ENCODE measurements around the gene SYNGR2. TPM values are rescaled to one million over a fixed set of nuclear protein-coding genes. Genes with fewer than 3 reads are reported as not detected.
"Not testable (repeated sequence)": the region's sequence is repeated elsewhere in the genome, so short reads cannot be mapped to it uniquely, and the experiment has no call there.

SYNGR2 gene
- total and polyA plus RNA-seq, 2 donors: 47.1 to 149 TPM

DNA sequence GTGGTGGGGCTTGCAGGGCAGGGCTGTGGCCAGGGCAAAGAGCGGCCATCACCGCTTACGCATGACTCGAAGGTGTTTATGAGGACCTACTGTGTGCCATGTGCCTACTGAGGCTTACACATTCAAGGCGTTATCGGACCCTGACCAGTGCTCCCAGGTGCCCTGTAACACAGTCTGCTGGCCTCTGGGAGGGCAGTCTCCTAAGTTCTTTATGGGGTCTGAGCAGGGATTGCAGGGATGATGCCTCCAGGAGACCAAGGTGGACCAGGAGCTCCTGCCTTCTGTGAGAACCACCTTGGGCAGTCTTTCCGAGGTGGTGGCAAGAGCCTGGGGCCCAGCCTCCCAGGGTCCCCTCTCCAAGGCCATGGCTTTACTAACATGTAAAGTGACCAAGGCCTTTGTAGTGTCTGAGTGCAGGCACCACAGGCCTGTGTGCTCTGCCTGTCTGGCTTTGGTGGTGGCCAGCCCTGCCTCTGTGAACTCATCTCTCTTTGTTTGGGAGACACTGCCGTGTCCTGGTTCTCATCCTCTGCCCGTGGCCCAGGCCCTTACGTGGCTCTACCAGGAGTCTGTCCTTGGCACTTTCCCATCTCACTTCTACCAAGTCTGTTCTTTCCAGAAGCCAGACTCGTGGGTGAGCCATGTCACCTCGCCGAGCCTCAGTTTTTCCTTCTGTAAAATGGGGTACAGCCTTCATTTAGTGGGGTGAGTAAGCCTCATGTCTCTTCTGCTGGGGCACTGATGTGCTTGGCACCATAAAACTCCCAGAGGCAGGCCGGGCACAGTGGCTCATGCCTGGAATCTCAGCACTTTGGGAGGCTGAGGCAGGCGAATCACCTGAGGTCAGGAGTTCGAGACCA lies 3.4 kb upstream of the SYNGR2 start:
- WGBS: 94% methylated on average over 16 of the region's 16 CpGs
- H3K4me1 ChIP-seq (ENCODE audit: control insufficient read depth in 2 of 2, insufficient read depth in 2 of 2, low read length in 2 of 2): peaks cover 7 to 20% of the 10 kb centered on the region in 2 donors
- no peak for DNase-seq (ENCODE audit: low read depth in 6 of 9, low spot score in 9 of 9)
- no peak overlapping the region for H3K4me3 ChIP-seq (ENCODE audit: low read length in 2 of 2)
- H3K9me3 ChIP-seq (ENCODE audit: control insufficient read depth in 2 of 2, insufficient read depth in 1 of 2, low read length in 1 of 2): no peaks in the 10 kb centered on the region
- H3K36me3 ChIP-seq (ENCODE audit: control insufficient read depth in 2 of 2, insufficient read depth in 2 of 2, low read length in 1 of 2): no peaks in the 10 kb centered on the region
- H3K27me3 ChIP-seq (ENCODE audit: control insufficient read depth in 2 of 2, insufficient read depth in 1 of 2, low read length in 1 of 2): no peaks in the 10 kb centered on the region
- no peak overlapping the region for H3K27ac ChIP-seq (ENCODE audit: low read depth in 1 of 2, low read length in 1 of 2)

- Histone ChIP-seq H3K27ac (ENCODE audit: low read depth in 1 of 2, low read length in 1 of 2) (no peak overlapping the region), H3K4me1 (ENCODE audit: control insufficient read depth in 2 of 2, insufficient read depth in 2 of 2, low read length in 2 of 2) (peaks cover 7 to 27% of the 10 kb centered on the region in 2 donors)
These were observed 2.0 kb upstream of the SYNGR2 start for GRCh38 chr17:78166416-78166815.

DNA sequence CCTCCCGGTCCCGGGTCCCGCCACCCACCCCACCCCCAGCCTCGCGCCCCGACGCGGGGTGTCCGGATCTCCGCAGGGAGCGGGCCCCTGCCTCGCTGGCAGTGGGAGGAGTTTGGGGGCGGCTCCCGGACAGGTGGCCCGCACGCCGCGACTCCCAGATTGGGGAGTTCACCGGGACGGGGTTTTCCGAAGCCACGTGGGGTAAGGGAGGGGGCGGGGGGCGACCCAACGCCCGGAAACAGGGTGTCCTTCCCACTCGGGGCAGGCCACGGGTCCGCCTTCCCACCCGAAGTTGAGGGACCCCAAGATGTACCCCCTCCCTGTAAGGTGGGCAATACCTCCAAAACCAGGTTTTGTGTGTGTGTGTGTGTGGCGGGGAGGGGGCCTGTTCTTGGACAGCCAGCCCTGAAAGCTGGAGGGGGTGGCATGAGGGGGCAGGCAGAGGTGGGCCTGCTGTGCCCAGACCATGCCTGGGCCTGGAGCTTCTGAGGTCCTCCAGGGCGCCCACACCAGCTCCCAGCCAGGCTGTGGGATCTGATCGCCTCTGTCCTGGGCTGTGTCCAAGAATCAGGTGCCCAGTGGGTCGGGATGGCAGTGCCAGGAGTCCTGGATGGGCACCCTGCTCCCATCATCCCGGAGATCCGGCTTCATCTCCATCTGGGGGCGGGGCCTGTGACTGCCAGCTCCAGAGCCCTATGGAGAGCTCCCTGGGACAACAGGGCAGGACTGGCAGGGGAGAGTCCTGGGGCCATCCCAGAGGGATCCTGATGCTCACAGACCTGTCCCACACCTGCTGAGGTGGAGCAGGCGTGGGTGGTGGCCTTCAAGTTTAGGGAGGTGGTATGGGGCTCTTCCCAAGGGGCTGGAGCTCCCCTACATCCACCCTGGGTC lies 767 bp downstream of the SYNGR2 start:
- 17% methylated on average over 38 of the region's 38 CpGs for WGBS
- peaks cover 7 to 54% of the 10 kb centered on the region in 2 donors for H3K4me1 ChIP-seq (ENCODE audit: control insufficient read depth in 2 of 2, insufficient read depth in 2 of 2, low read length in 2 of 2)
- H3K9me3 ChIP-seq (ENCODE audit: control insufficient read depth in 2 of 2, insufficient read depth in 1 of 2, low read length in 1 of 2): no peaks in the 10 kb centered on the region
- no peaks in the 10 kb centered on the region for H3K27me3 ChIP-seq (ENCODE audit: control insufficient read depth in 2 of 2, insufficient read depth in 1 of 2, low read length in 1 of 2)
- H3K27ac ChIP-seq (ENCODE audit: low read depth in 1 of 2, low read length in 1 of 2): peak overlapping the region; percentile 62 to 88
- H3K36me3 ChIP-seq (ENCODE audit: control insufficient read depth in 2 of 2, insufficient read depth in 2 of 2, low read length in 1 of 2): peaks cover 15 to 28% of the 10 kb centered on the region in 2 donors
- peak in 1 of 9 donors; percentile 40 for DNase-seq (ENCODE audit: low read depth in 6 of 9, low spot score in 9 of 9)
- H3K4me3 ChIP-seq (ENCODE audit: low read length in 2 of 2): peak overlapping the region; percentile 55 to 75

More at GRCh38 chr17:78166416-78166815, 2.0 kb upstream of the SYNGR2 start:
- peaks cover 3 to 4% of the 10 kb centered on the region in 2 donors for H3K36me3 ChIP-seq (ENCODE audit: control insufficient read depth in 2 of 2, insufficient read depth in 2 of 2, low read length in 1 of 2)
- 78% methylated on average over 6 of the region's 6 CpGs for WGBS
- H3K27me3 ChIP-seq (ENCODE audit: control insufficient read depth in 2 of 2, insufficient read depth in 1 of 2, low read length in 1 of 2): no peaks in the 10 kb centered on the region
- no peaks in the 10 kb centered on the region for H3K9me3 ChIP-seq (ENCODE audit: control insufficient read depth in 2 of 2, insufficient read depth in 1 of 2, low read length in 1 of 2)
- H3K4me3 ChIP-seq (ENCODE audit: low read length in 2 of 2): no peak overlapping the region
- no peak for DNase-seq (ENCODE audit: low read depth in 6 of 9, low spot score in 9 of 9)

DNA sequence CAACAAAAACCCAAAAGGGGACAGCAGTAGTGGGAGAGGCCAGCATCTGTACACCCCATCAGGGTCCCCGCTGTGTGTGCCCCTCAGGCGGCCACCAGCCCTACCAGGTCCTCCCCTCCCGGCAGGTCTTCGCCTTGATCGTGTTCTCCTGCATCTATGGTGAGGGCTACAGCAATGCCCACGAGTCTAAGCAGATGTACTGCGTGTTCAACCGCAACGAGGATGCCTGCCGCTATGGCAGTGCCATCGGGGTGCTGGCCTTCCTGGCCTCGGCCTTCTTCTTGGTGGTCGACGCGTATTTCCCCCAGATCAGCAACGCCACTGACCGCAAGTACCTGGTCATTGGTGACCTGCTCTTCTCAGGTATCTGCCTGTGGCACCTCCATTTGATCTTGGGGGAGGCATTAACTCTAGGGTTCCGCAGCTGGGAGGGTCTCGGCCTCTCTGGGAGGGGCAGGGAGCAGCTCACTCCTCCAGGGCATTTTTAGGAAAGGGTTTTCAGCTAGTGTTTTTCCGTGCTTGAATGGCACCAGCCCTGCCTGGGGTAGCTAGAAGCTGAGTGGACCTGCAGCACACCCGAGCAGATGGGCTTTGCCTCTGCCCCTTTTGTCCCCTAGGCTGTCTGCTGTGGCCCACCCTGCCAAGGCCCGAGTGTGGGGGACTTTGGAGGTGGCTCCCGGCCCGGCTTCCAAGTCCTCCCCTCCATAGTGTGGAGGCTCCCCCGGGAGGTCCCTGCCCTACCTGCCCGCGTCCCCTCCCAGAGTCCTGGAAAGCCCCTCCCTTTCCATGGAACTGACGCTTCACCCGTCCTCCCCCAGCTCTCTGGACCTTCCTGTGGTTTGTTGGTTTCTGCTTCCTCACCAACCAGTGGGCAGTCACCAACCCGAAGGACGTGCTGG lies 2.6 kb downstream of the SYNGR2 start:
- 94% methylated on average over 31 of the region's 31 CpGs for WGBS
- Histone ChIP-seq H3K27ac (ENCODE audit: low read depth in 1 of 2, low read length in 1 of 2) (no peak overlapping the region), H3K36me3 (ENCODE audit: control insufficient read depth in 2 of 2, insufficient read depth in 2 of 2, low read length in 1 of 2) (peaks cover 22 to 46% of the 10 kb centered on the region in 2 donors), H3K4me1 (ENCODE audit: control insufficient read depth in 2 of 2, insufficient read depth in 2 of 2, low read length in 2 of 2) (peaks cover 7 to 61% of the 10 kb centered on the region in 2 donors), H3K4me3 (ENCODE audit: low read length in 2 of 2) (no peak overlapping the region), H3K27me3 (ENCODE audit: control insufficient read depth in 2 of 2, insufficient read depth in 1 of 2, low read length in 1 of 2) (no peaks in the 10 kb centered on the region), H3K9me3 (ENCODE audit: control insufficient read depth in 2 of 2, insufficient read depth in 1 of 2, low read length in 1 of 2) (no peaks in the 10 kb centered on the region)
- no peak for DNase-seq (ENCODE audit: low read depth in 6 of 9, low spot score in 9 of 9)

GRCh38 chr17:78171591-78172248 lies 3.3 kb downstream of the SYNGR2 start:
- not testable (repeated sequence) for H3K27me3 ChIP-seq (ENCODE audit: control insufficient read depth in 2 of 2, insufficient read depth in 1 of 2, low read length in 1 of 2); H3K9me3 ChIP-seq (ENCODE audit: control insufficient read depth in 2 of 2, insufficient read depth in 1 of 2, low read length in 1 of 2); DNase-seq (ENCODE audit: low read depth in 6 of 9, low spot score in 9 of 9); H3K4me3 ChIP-seq (ENCODE audit: low read length in 2 of 2); H3K27ac ChIP-seq (ENCODE audit: low read depth in 1 of 2, low read length in 1 of 2)
- Histone ChIP-seq H3K4me1 (ENCODE audit: control insufficient read depth in 2 of 2, insufficient read depth in 2 of 2, low read length in 2 of 2) (peaks cover 9 to 63% of the 10 kb centered on the region in 2 donors), H3K36me3 (ENCODE audit: control insufficient read depth in 2 of 2, insufficient read depth in 2 of 2, low read length in 1 of 2) (peaks cover 22 to 50% of the 10 kb centered on the region in 2 donors)
- WGBS: 95% methylated on average over 19 of the region's 19 CpGs

GRCh38 chr17:78172249-78173051 lies 4.1 kb downstream of the SYNGR2 start:
- no peaks in the 10 kb centered on the region for H3K9me3 ChIP-seq (ENCODE audit: control insufficient read depth in 2 of 2, insufficient read depth in 1 of 2, low read length in 1 of 2)
- DNase-seq (ENCODE audit: low read depth in 6 of 9, low spot score in 9 of 9): no peak
- 69% methylated on average over 19 of the region's 19 CpGs for whole genome bisulfite sequencing
- peak overlapping the region; percentile 64 to 69 for H3K27ac ChIP-seq (ENCODE audit: low read depth in 1 of 2, low read length in 1 of 2)
- H3K27me3 ChIP-seq (ENCODE audit: control insufficient read depth in 2 of 2, insufficient read depth in 1 of 2, low read length in 1 of 2): no peaks in the 10 kb centered on the region
- peaks cover 9 to 65% of the 10 kb centered on the region in 2 donors for H3K4me1 ChIP-seq (ENCODE audit: control insufficient read depth in 2 of 2, insufficient read depth in 2 of 2, low read length in 2 of 2)
- peaks cover 22 to 50% of the 10 kb centered on the region in 2 donors for H3K36me3 ChIP-seq (ENCODE audit: control insufficient read depth in 2 of 2, insufficient read depth in 2 of 2, low read length in 1 of 2)
- no peak overlapping the region for H3K4me3 ChIP-seq (ENCODE audit: low read length in 2 of 2)

DNA sequence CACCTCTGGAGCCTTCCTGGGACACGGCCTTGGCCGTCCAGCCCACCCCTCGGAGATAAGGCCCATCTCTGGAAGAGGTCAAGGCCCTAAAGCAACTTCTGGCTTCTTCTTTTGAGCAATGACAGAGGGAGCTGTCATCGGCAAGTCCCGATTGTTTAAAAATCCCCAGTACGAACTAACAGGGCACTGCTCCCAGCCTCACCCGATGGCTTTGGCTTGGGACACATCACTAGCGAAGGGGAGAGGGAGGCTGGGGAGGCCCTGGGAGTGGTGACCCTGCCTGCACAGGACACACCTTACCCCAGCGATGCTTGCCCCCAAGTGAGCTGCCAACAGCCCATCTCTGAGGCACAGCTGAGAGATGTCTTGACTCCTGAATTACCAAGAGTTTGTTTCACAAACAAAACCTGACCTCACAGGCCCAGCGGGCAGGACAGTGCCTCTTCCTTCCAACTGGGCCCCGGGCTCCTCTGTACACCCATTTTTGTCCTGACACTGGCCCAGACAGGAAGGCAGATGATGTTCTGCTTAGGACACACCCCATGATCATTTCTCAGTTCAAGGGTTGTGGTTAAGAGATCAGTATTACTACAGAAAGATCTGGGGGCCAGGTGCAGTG lies 4.8 kb downstream of the SYNGR2 start:
- no peak for DNase-seq (ENCODE audit: low read depth in 6 of 9, low spot score in 9 of 9)
- 92% methylated on average over 11 of the region's 11 CpGs for WGBS
- H3K9me3 ChIP-seq (ENCODE audit: control insufficient read depth in 2 of 2, insufficient read depth in 1 of 2, low read length in 1 of 2): no peaks in the 10 kb centered on the region
- H3K4me3 ChIP-seq (ENCODE audit: low read length in 2 of 2): no peak overlapping the region
- H3K36me3 ChIP-seq (ENCODE audit: control insufficient read depth in 2 of 2, insufficient read depth in 2 of 2, low read length in 1 of 2): peaks cover 22 to 50% of the 10 kb centered on the region in 2 donors
- H3K27ac ChIP-seq (ENCODE audit: low read depth in 1 of 2, low read length in 1 of 2): peak overlapping the region; percentile 64 to 69
- H3K27me3 ChIP-seq (ENCODE audit: control insufficient read depth in 2 of 2, insufficient read depth in 1 of 2, low read length in 1 of 2): no peaks in the 10 kb centered on the region
- peaks cover 9 to 60% of the 10 kb centered on the region in 2 donors for H3K4me1 ChIP-seq (ENCODE audit: control insufficient read depth in 2 of 2, insufficient read depth in 2 of 2, low read length in 2 of 2)

Data from thymus (tissue), 11 donors.